HG03378 (cell line): ENCODE data around the gene STXBP5.
A peak's percentile ranks its signal among the peaks of the same experiment; 100 is the strongest.

Source experiments
- ATAC-seq: cut with Tn5 transposase; IDR thresholded peaks from one replicate; pipeline ENCODE4 v1.9.1; 2021; ENCODE audit warnings: mild to moderate bottlenecking, moderate library complexity; ENCODE audit not compliant: unreplicated experiment

Gene STXBP5

DNA sequence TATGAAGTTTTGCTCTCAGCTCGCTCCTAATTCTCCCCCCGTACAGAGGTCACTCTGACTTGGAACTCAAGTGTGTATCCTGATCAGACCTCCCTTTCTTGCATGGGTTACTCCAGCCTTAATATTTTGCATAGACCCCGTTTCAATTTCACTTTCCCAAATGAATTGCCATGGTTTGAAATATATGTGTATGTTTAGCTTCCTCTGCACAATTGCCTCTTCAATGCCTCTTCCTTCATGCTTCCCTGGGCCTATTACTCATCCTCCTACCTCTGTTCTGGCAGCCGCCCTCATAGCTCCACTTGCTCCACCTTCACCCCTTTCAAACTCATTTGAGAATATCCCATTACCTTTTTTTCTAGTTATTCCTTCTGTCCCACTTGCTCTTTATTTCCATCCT, 214.3 kb downstream of the STXBP5 start:
- peak; percentile 65 for ATAC-seq

- no peak for ATAC-seq
Measured at GRCh38 chr6:147421903-147422302, 217.7 kb downstream of the STXBP5 start.

GRCh38 chr6:147423111-147423510, 218.9 kb downstream of the STXBP5 start:
- ATAC-seq: no peak

DNA sequence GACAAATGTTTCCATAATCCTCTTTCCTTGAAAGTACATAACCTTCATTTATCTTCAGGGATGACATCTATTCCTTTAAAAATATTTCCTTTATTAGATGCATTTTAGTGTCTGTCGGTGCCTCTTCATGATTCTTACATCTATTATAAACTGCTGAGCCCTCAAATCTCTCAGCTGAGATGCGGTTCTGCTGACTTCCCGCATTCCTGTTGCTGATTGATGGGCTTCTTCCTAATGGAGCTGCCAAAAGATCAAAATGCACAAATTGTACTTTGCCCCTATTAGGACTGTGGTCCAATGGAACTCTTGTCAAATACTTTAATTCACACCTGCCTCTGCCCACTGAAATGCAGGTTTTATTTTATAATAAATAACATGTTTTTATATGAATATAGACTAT, 225.6 kb downstream of the STXBP5 start:
- ATAC-seq: no peak

DNA sequence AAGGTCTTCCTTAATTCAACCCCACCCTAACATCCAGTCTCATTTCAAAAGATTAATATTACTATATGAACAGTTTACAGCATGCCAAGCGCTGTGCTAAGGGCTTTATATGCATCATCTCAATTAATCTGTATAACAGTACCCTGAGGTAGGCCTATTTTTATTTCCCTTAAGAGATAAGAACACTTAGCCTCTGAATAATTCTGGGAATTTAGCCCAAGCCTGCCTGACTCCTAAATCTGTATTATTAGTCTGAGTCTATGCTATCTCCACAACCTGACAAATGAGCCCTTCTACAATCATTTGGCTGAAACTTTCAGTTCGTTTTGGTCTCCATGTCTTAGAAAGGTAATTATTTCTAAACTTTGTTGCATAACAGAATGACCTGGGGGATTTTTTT, 226.6 kb downstream of the STXBP5 start:
- no peak for ATAC-seq

DNA sequence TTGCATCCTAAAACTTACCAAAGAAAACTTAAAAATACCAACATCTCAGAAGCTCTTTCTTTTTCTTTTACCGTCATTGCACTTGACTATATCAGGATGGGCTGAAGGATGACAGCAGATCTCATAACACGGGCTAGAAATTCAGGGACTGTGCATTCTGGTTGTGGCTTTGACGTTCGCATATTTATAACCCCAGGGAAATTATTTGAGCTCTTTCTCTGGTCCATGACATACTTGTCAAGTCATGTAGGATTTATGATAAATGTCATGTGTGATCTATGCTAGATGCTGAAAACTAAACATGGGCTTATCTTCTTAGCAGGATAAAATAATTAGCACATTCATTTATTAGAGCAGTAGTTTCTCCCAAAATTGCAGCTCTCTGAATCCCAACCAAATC, 229.9 kb downstream of the STXBP5 start:
- ATAC-seq: no peak

GRCh38 chr6:147434516-147434915, 230.3 kb downstream of the STXBP5 start:
- ATAC-seq: no peak

- ATAC-seq: no peak
Measured at GRCh38 chr6:147437615-147438014, 233.4 kb downstream of the STXBP5 start.

GRCh38 chr6:147438758-147439528, 234.7 kb downstream of the STXBP5 start:
- ATAC-seq: no peak
